GM10248 (cell line): ENCODE measurements around the gene FAM234B.

Source experiments
- CTCF ChIA-PET: fragments of 300-600 bp; sonication (Branson Sonifier 250); formaldehyde crosslinking; extraction: SDS; loops from one replicate; lab custom pipeline; 2021; ENCODE audit warnings: antibody characterized with exemption; lab: Yijun Ruan, JAX
- POLR2A ChIA-PET: fragments of 350-650 bp; sonication (Branson Sonifier 250); formaldehyde crosslinking; extraction: SDS; loops from one replicate; lab custom pipeline; 2020; ENCODE audit warnings: antibody characterized with exemption; lab: Yijun Ruan, JAX
- DNase-seq: peaks from one replicate; pipeline ENCODE4 v3.0.0; 2012; ENCODE audit errors: extremely low spot score
- CTCF ChIP-seq: IDR thresholded peaks from 2 replicates; pipeline ENCODE4 v1.5.1; 2012; ENCODE audit warnings: mild to moderate bottlenecking, low read depth; ENCODE audit errors: extremely low read depth, missing control alignments, control extremely low read depth

FAM234B gene

GRCh38 chr12:13104409-13104808 lies 60.2 kb downstream of the FAM234B start:
- ChIA-PET POLR2A (no interaction called here), CTCF (interaction anchor here (1.2 to 1.4 kb wide), 2 partner anchors 12 to 108 kb away, joined by 3 to 6 read pairs; no protein-coding TSS in a partner anchor)
- TF ChIP-seq CTCF, result no peak
- DNase-seq, result no peak

- DNase-seq, result no peak
- POLR2A ChIA-PET, result no interaction called here
- CTCF ChIA-PET, result no interaction called here
- no peak for TF ChIP-seq CTCF
These were observed 61.6 kb downstream of the FAM234B start for GRCh38 chr12:13105781-13106180.

GRCh38 chr12:13106666-13107065 lies 62.5 kb downstream of the FAM234B start:
- CTCF ChIA-PET, result no interaction called here

GRCh38 chr12:13112968-13113367 lies 68.8 kb downstream of the FAM234B start:
- ChIA-PET CTCF (interaction anchor here (1.3 kb wide), 1 partner anchor 48 kb away, joined by 3 read pairs; no protein-coding TSS in a partner anchor), POLR2A (no interaction called here)
- no peak for DNase-seq
- no peak for TF ChIP-seq CTCF

More at GRCh38 chr12:13106666-13107065, 62.5 kb downstream of the FAM234B start:
- no peak for TF ChIP-seq CTCF
- DNase-seq, result no peak
- POLR2A ChIA-PET, result no interaction called here

GRCh38 chr12:13114251-13115052 lies 70.3 kb downstream of the FAM234B start:
- ChIA-PET POLR2A (no interaction called here), CTCF (interaction anchor here (1.2 to 1.3 kb wide), 2 partner anchors 10 to 50 kb away, joined by 3 read pairs; no protein-coding TSS in a partner anchor)
- DNase-seq, result no peak
- TF ChIP-seq CTCF, result no peak

GRCh38 chr12:13116259-13116658 lies 72.1 kb downstream of the FAM234B start:
- no peak for DNase-seq
- ChIA-PET CTCF (interaction anchor here (0.8 to 2.3 kb wide), 4 partner anchors 12 to 96 kb away, joined by 3 to 6 read pairs (median 4); no protein-coding TSS in a partner anchor), POLR2A (no interaction called here)
- no peak for TF ChIP-seq CTCF
